IMR-90 (cell line): ENCODE measurements around the gene SEPTIN10. TPM values are rescaled to one million over a fixed set of nuclear protein-coding genes. Genes with fewer than 3 reads are reported as not detected.

Experiments
- ATAC-seq: fragments of 200-7000 bp; cut with Tn5 transposase; 2 replicates; pipeline ENCODE4 v1.9.1; 2020; ENCODE audit warnings: low read depth, mild to moderate bottlenecking, moderate library complexity
- BruUV-seq: library from RNA; stranded (reverse); fragments of 400-500 nt; replicated peaks from 2 replicates; lab custom pipeline; 2021; lab: Mats Ljungman, UMichigan
- CTCF ChIA-PET: fragments of 300-600 bp; formaldehyde crosslinking; extraction: SDS; loops from one replicate; lab custom pipeline; 2021; ENCODE audit warnings: antibody characterized with exemption; lab: Yijun Ruan, JAX
- POLR2A ChIA-PET: fragments of 300-600 bp; sonication (Branson Sonifier 250); formaldehyde crosslinking; loops from one replicate; lab custom pipeline; 2022; ENCODE audit warnings: antibody characterized with exemption; ENCODE audit not compliant: unreplicated experiment; lab: Charles Lee
- DNase-seq: peaks from one replicate; pipeline ENCODE4 v3.0.0; 2013
- H2AFZ ChIP-seq: replicated peaks from 2 replicates; pipeline ENCODE3; 2013; ENCODE audit warnings: low read length, mild to moderate bottlenecking; ENCODE audit not compliant: poor library complexity
- H2AK5ac ChIP-seq: 2 replicates; pipeline ENCODE4 v1.6.1; 2013; ENCODE audit warnings: low read depth, low read length, inconsistent platforms
- H2AK9ac ChIP-seq: replicated peaks from 2 replicates; pipeline ENCODE3; 2013; ENCODE audit warnings: mild to moderate bottlenecking, low read depth, low read length, moderate library complexity; ENCODE audit not compliant: poor library complexity
- H2BK120ac ChIP-seq: 2 replicates; pipeline ENCODE4 v1.6.1; 2013; ENCODE audit warnings: low read depth, low read length, inconsistent platforms
- H2BK15ac ChIP-seq: 3 replicates; pipeline ENCODE4 v1.6.1; 2013; ENCODE audit warnings: low read depth, low read length, inconsistent platforms
- H2BK20ac ChIP-seq: 2 replicates; pipeline ENCODE4 v1.6.1; 2013; ENCODE audit warnings: low read depth, mild to moderate bottlenecking, inconsistent platforms, low read length, moderate library complexity
- H2BK5ac ChIP-seq: 2 replicates; pipeline ENCODE4 v1.6.1; 2013; ENCODE audit warnings: mild to moderate bottlenecking, low read depth, low read length, inconsistent platforms; ENCODE audit not compliant: poor library complexity, severe bottlenecking
- H3K14ac ChIP-seq: replicated peaks from 2 replicates; pipeline ENCODE4 v1.6.1; 2013; ENCODE audit warnings: low read depth, low read length, inconsistent platforms
- H3K18ac ChIP-seq: 2 replicates; pipeline ENCODE4 v1.6.1; 2013; ENCODE audit warnings: low read depth, low read length, control low read depth
- H3K23ac ChIP-seq: 2 replicates; pipeline ENCODE4 v1.6.1; 2013; ENCODE audit warnings: low read depth, low read length, inconsistent platforms
- H3K27ac ChIP-seq: 2 replicates; pipeline ENCODE4 v1.5.1; 2013; ENCODE audit warnings: mild to moderate bottlenecking, control low read depth, low read length; ENCODE audit not compliant: insufficient read depth
- H3K27me3 ChIP-seq: 2 replicates; pipeline ENCODE4 v1.6.1; 2013; ENCODE audit warnings: low read length; ENCODE audit not compliant: control insufficient read depth, insufficient read depth
- H3K36me3 ChIP-seq: 2 replicates; pipeline ENCODE4 v1.6.1; 2013; ENCODE audit warnings: low read length, mixed read lengths; ENCODE audit not compliant: control insufficient read depth, insufficient read depth
- H3K4ac ChIP-seq: 2 replicates; pipeline ENCODE4 v1.6.1; 2013; ENCODE audit warnings: low read depth, low read length, inconsistent platforms
- H3K4me1 ChIP-seq: 2 replicates; pipeline ENCODE4 v1.6.1; 2013; ENCODE audit warnings: low read length, mixed read lengths; ENCODE audit not compliant: control insufficient read depth, insufficient read depth
- H3K4me2 ChIP-seq: 2 replicates; pipeline ENCODE4 v1.6.1; 2013; ENCODE audit warnings: low read depth, mild to moderate bottlenecking, control low read depth, low read length, moderate library complexity
- H3K4me3 ChIP-seq: 2 replicates; pipeline ENCODE4 v1.5.1; 2013; ENCODE audit warnings: low read depth, mild to moderate bottlenecking, control low read depth, low read length, moderate library complexity; ENCODE audit not compliant: insufficient read depth
- H3K56ac ChIP-seq: 2 replicates; pipeline ENCODE4 v1.6.1; 2013; ENCODE audit warnings: low read length, inconsistent platforms; ENCODE audit not compliant: insufficient read depth; ENCODE audit errors: extremely low read depth
- H3K79me1 ChIP-seq, 2 experiments: 2 replicates each; pipeline ENCODE4 v1.6.1; 2013; ENCODE audit warnings: low read length in 2 of 2, inconsistent platforms in 1 of 2, low read depth in 1 of 2
- H3K9ac ChIP-seq: 2 replicates; pipeline ENCODE4 v1.6.1; 2013; ENCODE audit warnings: low read depth, low read length, control low read depth
- H3K9me1 ChIP-seq: 2 replicates; pipeline ENCODE4 v1.6.1; 2013; ENCODE audit warnings: low read length, inconsistent platforms; ENCODE audit not compliant: insufficient read depth
- H3K9me3 ChIP-seq: 2 replicates; pipeline ENCODE4 v1.6.1; 2013; ENCODE audit warnings: low read length; ENCODE audit not compliant: control insufficient read depth, insufficient read depth
- H4K20me1 ChIP-seq: 2 replicates; pipeline ENCODE4 v1.6.1; 2013; ENCODE audit warnings: low read length, inconsistent platforms; ENCODE audit not compliant: insufficient read depth
- H4K5ac ChIP-seq: 2 replicates; pipeline ENCODE4 v1.6.1; 2013; ENCODE audit warnings: mild to moderate bottlenecking, low read depth, low read length, control low read depth
- H4K8ac ChIP-seq, 2 experiments: 2 replicates each; pipeline ENCODE4 v1.6.1; 2013; ENCODE audit warnings: low read depth in 2 of 2, low read length in 2 of 2, control low read depth in 1 of 2, inconsistent platforms in 1 of 2
- H4K91ac ChIP-seq: 2 replicates; pipeline ENCODE4 v1.6.1; 2013; ENCODE audit warnings: low read depth, low read length, inconsistent platforms; ENCODE audit not compliant: insufficient read depth
- BHLHE40 ChIP-seq: fragments of 150-350 bp; IDR thresholded peaks from 2 replicates; pipeline ENCODE4 v1.6.1; 2016; ENCODE audit warnings: mild to moderate bottlenecking, low read depth, low read length
- CEBPB ChIP-seq: IDR thresholded peaks from 2 replicates; pipeline ENCODE4 v1.6.1; 2012; ENCODE audit warnings: low read depth, low read length, improper control_type of control experiment
- CHD1 ChIP-seq: IDR thresholded peaks from 2 replicates; pipeline ENCODE4 v1.6.1; 2012; ENCODE audit warnings: low read depth, low read length, improper control_type of control experiment
- MAFK ChIP-seq: IDR thresholded peaks from 2 replicates; pipeline ENCODE4 v1.6.1; 2012; ENCODE audit warnings: low read depth, low read length, improper control_type of control experiment
- MAZ ChIP-seq: IDR thresholded peaks from 2 replicates; pipeline ENCODE4 v1.6.1; 2012; ENCODE audit warnings: low read depth, mild to moderate bottlenecking, low read length, improper control_type of control experiment, moderate library complexity, borderline replicate concordance
- MXI1 ChIP-seq: IDR thresholded peaks from 2 replicates; pipeline ENCODE4 v1.6.1; 2012; ENCODE audit warnings: low read depth, mild to moderate bottlenecking, low read length, moderate library complexity, borderline replicate concordance
- NFE2L2 ChIP-seq: fragments of 150-350 bp; IDR thresholded peaks from 2 replicates; pipeline ENCODE4 v1.6.1; 2016; ENCODE audit warnings: low read depth, mild to moderate bottlenecking, low read length
- POLR2A ChIP-seq: IDR thresholded peaks from 2 replicates; pipeline ENCODE4 v1.6.1; 2012; ENCODE audit warnings: mild to moderate bottlenecking, low read depth, low read length
- RAD21 ChIP-seq: IDR thresholded peaks from 2 replicates; pipeline ENCODE4 v1.6.1; 2012; ENCODE audit warnings: low read length, improper control_type of control experiment
- RFX5 ChIP-seq: IDR thresholded peaks from 2 replicates; pipeline ENCODE4 v1.8.0; 2012; ENCODE audit warnings: low read depth, mild to moderate bottlenecking, low read length, moderate library complexity
- SMC3 ChIP-seq: fragments of 150-350 bp; IDR thresholded peaks from 2 replicates; pipeline ENCODE4 v1.6.1; 2016; ENCODE audit warnings: low read depth, mild to moderate bottlenecking, antibody characterized with exemption, low read length, moderate library complexity
- WGBS, 2 experiments: methylation state at CpG; one replicate each; pipeline versions ENCODE4 v1.1.5 to v1.1.7; 2013; ENCODE audit warnings: missing lambda C conversion rate in 2 of 2; ENCODE audit not compliant: insufficient read length in 1 of 2; ENCODE audit errors: extremely low coverage in 2 of 2; 5-methylcytosine and 5-hydroxymethylcytosine counted together
- dilution Hi-C: fragments of 300-500 bp; cut with HindIII; formaldehyde crosslinking; loops from one replicate; pipeline ENCODE4 v1.14.3; 2018; ENCODE audit warnings: low sequenced_read_pairs; ENCODE audit not compliant: unreplicated experiment
- in situ Hi-C: fragments of 300-500 bp; cut with MboI; formaldehyde crosslinking; loops from 3 replicates; pipeline ENCODE4 v1.14.3; 2019; ENCODE audit warnings: low sequenced_read_pairs, inconsistent platforms, mixed read lengths
- intact Hi-C: fragments of 100-400 bp; cut with micrococcal nuclease; formaldehyde crosslinking; loops from 2 replicates; pipeline ENCODE4 v1.10.0; 2022
- polyA plus RNA-seq, 3 experiments: library from polyadenylated mRNA; depleted of rRNA; stranded (reverse); fragments of >200 nt; gene quantifications; 2 replicates each; pipeline ENCODE4 v1.2.3, GENCODE V29; 2012; ENCODE audit warnings: low replicate concordance in 1 of 3
- total RNA-seq: library from RNA; depleted of rRNA; stranded (reverse); fragments of >200 nt; gene quantifications from 2 replicates; pipeline ENCODE4 v1.2.3, GENCODE V29; 2012
- TF ChIP-seq, protein P1 (sequence below): fragments of 150-350 bp; IDR thresholded peaks from 2 replicates; pipeline ENCODE4 v1.6.1; 2016; ENCODE audit warnings: low read depth, mild to moderate bottlenecking, low read length, moderate library complexity, borderline replicate concordance
- TF ChIP-seq, protein P2 (sequence below): conservative IDR thresholded peaks from 2 replicates; pipeline ENCODE4 v1.5.1; 2012; ENCODE audit warnings: mild to moderate bottlenecking, low read depth, low read length, improper control_type of control experiment
- TF ChIP-seq, protein P3 (sequence below): fragments of 150-350 bp; IDR thresholded peaks from 2 replicates; pipeline ENCODE4 v1.6.1; 2017; ENCODE audit warnings: mild to moderate bottlenecking, antibody characterized with exemption, low read length, low read depth

The SEPTIN10 gene
- total and polyA plus RNA-seq, 2 of the 4 experiments (the other 2 are of a cell fraction): 55.4 to 82.6 TPM

- Histone ChIP-seq H3K4me2 (no peak overlapping the region), H2BK5ac (no peak overlapping the region), H3K27me3 (no peaks in the 10 kb centered on the region), H3K27ac (no peak overlapping the region), H3K23ac (no peak overlapping the region), H3K4me3 (no peak overlapping the region), H3K9me1 (peaks cover 3% of the 10 kb centered on the region; the same call in 1 of the 2 replicates), H3K4ac (no peak overlapping the region), H3K14ac (no peak overlapping the region), H4K20me1 (peaks cover 3% of the 10 kb centered on the region), H2BK120ac (no peak overlapping the region), H4K91ac (no peak overlapping the region), H2AK9ac (no peak overlapping the region), H4K5ac (no peak overlapping the region), H3K4me1 (peaks cover 2% of the 10 kb centered on the region), H3K18ac (no peak overlapping the region), H3K9me3 (no peaks in the 10 kb centered on the region), H3K79me1 (peaks cover 0 to 9% of the 10 kb centered on the region in 2 experiments; a peak in 2 of 4 replicates), H4K8ac (no peak overlapping the region), H2BK15ac (no peak overlapping the region), H3K56ac (no peak overlapping the region), H2AFZ (no peak overlapping the region), H2BK20ac (no peak overlapping the region), H3K9ac (no peak overlapping the region), H3K36me3 (peaks cover 9% of the 10 kb centered on the region), H2AK5ac (no peak overlapping the region)
- CTCF ChIA-PET: interaction anchor here (0.6 to 3.3 kb wide), 16 partner anchors 10 to 190 kb away, joined by 3 to 18 read pairs (median 5); partner anchors contain the start of genes SEPTIN10 and SOWAHC
- POLR2A ChIA-PET: interaction anchor here (0.6 kb wide), 1 partner anchor 12 kb away, joined by 3 read pairs; no protein-coding TSS in a partner anchor
- WGBS, 2 experiments: 42% methylated on average over 4 of the region's 10 CpGs; no CpG with 5 or more reads in 1 of the 2 experiments
- intact Hi-C loops: no loop called here
- no TSS peak for BruUV-seq
- ATAC-seq (peak; percentile 98), DNase-seq (peak; percentile 60)
- in situ Hi-C loops: no loop called here
- dilution Hi-C loops: no loop called here
- TF ChIP-seq NFE2L2 (no peak), BHLHE40 (no peak), MXI1 (no peak), RAD21 (peak; percentile 94), MAZ (no peak), CHD1 (no peak), SMC3 (peak; percentile 85), MAFK (no peak), RFX5 (no peak), POLR2A (0 out of 2 replicates have a peak, but pooled peaks have one; percentile 47), CEBPB (no peak)
- TF ChIP-seq, protein P1, sequence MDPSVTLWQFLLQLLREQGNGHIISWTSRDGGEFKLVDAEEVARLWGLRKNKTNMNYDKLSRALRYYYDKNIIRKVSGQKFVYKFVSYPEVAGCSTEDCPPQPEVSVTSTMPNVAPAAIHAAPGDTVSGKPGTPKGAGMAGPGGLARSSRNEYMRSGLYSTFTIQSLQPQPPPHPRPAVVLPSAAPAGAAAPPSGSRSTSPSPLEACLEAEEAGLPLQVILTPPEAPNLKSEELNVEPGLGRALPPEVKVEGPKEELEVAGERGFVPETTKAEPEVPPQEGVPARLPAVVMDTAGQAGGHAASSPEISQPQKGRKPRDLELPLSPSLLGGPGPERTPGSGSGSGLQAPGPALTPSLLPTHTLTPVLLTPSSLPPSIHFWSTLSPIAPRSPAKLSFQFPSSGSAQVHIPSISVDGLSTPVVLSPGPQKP: no peak
- TF ChIP-seq, protein P2, sequence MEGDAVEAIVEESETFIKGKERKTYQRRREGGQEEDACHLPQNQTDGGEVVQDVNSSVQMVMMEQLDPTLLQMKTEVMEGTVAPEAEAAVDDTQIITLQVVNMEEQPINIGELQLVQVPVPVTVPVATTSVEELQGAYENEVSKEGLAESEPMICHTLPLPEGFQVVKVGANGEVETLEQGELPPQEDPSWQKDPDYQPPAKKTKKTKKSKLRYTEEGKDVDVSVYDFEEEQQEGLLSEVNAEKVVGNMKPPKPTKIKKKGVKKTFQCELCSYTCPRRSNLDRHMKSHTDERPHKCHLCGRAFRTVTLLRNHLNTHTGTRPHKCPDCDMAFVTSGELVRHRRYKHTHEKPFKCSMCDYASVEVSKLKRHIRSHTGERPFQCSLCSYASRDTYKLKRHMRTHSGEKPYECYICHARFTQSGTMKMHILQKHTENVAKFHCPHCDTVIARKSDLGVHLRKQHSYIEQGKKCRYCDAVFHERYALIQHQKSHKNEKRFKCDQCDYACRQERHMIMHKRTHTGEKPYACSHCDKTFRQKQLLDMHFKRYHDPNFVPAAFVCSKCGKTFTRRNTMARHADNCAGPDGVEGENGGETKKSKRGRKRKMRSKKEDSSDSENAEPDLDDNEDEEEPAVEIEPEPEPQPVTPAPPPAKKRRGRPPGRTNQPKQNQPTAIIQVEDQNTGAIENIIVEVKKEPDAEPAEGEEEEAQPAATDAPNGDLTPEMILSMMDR: peak; percentile 92
- TF ChIP-seq, protein P3, sequence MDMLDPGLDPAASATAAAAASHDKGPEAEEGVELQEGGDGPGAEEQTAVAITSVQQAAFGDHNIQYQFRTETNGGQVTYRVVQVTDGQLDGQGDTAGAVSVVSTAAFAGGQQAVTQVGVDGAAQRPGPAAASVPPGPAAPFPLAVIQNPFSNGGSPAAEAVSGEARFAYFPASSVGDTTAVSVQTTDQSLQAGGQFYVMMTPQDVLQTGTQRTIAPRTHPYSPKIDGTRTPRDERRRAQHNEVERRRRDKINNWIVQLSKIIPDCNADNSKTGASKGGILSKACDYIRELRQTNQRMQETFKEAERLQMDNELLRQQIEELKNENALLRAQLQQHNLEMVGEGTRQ: no peak
Observed at GRCh38 chr2:109545828-109546713, 67.7 kb downstream of the SEPTIN10 start.
